CD8-positive, alpha-beta memory T cell (primary cell): Measurements from ENCODE around the gene LRRC56. TPM values are rescaled to one million over a fixed set of nuclear protein-coding genes. Genes with fewer than 3 reads are reported as not detected.
A peak's percentile ranks its signal among the peaks of the same experiment; 100 is the strongest.

ENCODE experiments used
- CTCF ChIA-PET: fragments of 350-600 bp; sonication (Branson Sonifier 250); formaldehyde crosslinking; loops from one replicate; lab custom pipeline; 2021; ENCODE audit warnings: antibody characterized with exemption; lab: Charles Lee
- POLR2A ChIA-PET: fragments of 350-600 bp; sonication (Branson Sonifier 250); formaldehyde crosslinking; loops from one replicate; lab custom pipeline; 2021; ENCODE audit warnings: antibody characterized with exemption; lab: Charles Lee
- DNase-seq, 5 donors: peaks; one replicate each; pipeline versions ENCODE4 v3.0.0 to v3.0.0-alpha.2; 2020 to 2022; ENCODE audit warnings: mixed read lengths in 1 of 5
- H3K27ac ChIP-seq: one replicate; pipeline ENCODE4 v1.7.0; 2013; ENCODE audit warnings: low read depth, mild to moderate bottlenecking, low read length, moderate library complexity
- H3K27me3 ChIP-seq: 2 replicates; pipeline ENCODE4 v1.7.0; 2013; ENCODE audit warnings: low read length, mild to moderate bottlenecking; ENCODE audit not compliant: insufficient read depth, poor library complexity, severe bottlenecking
- H3K36me3 ChIP-seq: 2 replicates; pipeline ENCODE4 v1.7.0; 2013; ENCODE audit warnings: mild to moderate bottlenecking, low read length, moderate library complexity; ENCODE audit not compliant: insufficient read depth
- H3K4me1 ChIP-seq: 2 replicates; pipeline ENCODE4 v1.7.0; 2013; ENCODE audit warnings: mild to moderate bottlenecking, low read length, moderate library complexity; ENCODE audit not compliant: insufficient read depth
- H3K4me3 ChIP-seq: 2 replicates; pipeline ENCODE4 v1.7.0; 2013; ENCODE audit warnings: mild to moderate bottlenecking, low read length
- H3K9me3 ChIP-seq: 2 replicates; pipeline ENCODE4 v1.7.0; 2013; ENCODE audit warnings: mild to moderate bottlenecking, low read length
- H3K27ac Mint-ChIP-seq, 8 donors: one replicate each; pipeline ENCODE4 v1.8.0; 2020 to 2021; ENCODE audit warnings: mixed read lengths in 8 of 8, mild to moderate bottlenecking in 6 of 8, inconsistent platforms in 3 of 8, moderate library complexity in 3 of 8
- H3K27me3 Mint-ChIP-seq, 2 donors: one replicate each; pipeline ENCODE4 v1.8.0; 2020 to 2021; ENCODE audit warnings: mixed read lengths in 2 of 2, mild to moderate bottlenecking in 1 of 2, moderate library complexity in 1 of 2
- H3K36me3 Mint-ChIP-seq, 3 donors: one replicate each; pipeline ENCODE4 v1.8.0; 2020 to 2021; ENCODE audit warnings: mixed read lengths in 3 of 3, inconsistent platforms in 1 of 3, mild to moderate bottlenecking in 1 of 3
- H3K4me1 Mint-ChIP-seq, 3 donors: one replicate each; pipeline ENCODE4 v1.8.0; 2020 to 2021; ENCODE audit warnings: mixed read lengths in 3 of 3, inconsistent platforms in 1 of 3, mild to moderate bottlenecking in 1 of 3
- H3K4me3 Mint-ChIP-seq, 7 donors: one replicate each; pipeline ENCODE4 v1.8.0; 2020 to 2021; ENCODE audit warnings: mixed read lengths in 7 of 7, mild to moderate bottlenecking in 6 of 7, moderate library complexity in 4 of 7, inconsistent platforms in 2 of 7
- H3K9me3 Mint-ChIP-seq, 5 donors: one replicate each; pipeline ENCODE4 v1.8.0; 2020 to 2022; ENCODE audit warnings: mixed read lengths in 5 of 5, mild to moderate bottlenecking in 3 of 5, moderate library complexity in 2 of 5, inconsistent platforms in 1 of 5
- polyA plus RNA-seq: library from polyadenylated mRNA; unstranded; fragments of 300-500 nt; fragmentation: Illumina TruSeq; gene quantifications from one replicate; pipeline ENCODE4 v1.2.3, GENCODE V29; 2021
- total RNA-seq, 2 experiments: library from RNA; stranded (reverse); gene quantifications; one replicate each; pipeline ENCODE4 v1.2.3, GENCODE V29; 2021

Gene LRRC56
- total and polyA plus RNA-seq, 3 experiments from 2014 or later, result 0.81 to 2.1 (median 1.8) TPM

- no peak for DNase-seq
- Histone ChIP-seq H3K27ac (no peak overlapping the region), H3K27me3 (no peaks in the 10 kb centered on the region), H3K36me3 (no peaks in the 10 kb centered on the region), H3K4me1 (peaks cover 22% of the 10 kb centered on the region), H3K4me3 (no peak overlapping the region), H3K9me3 (no peaks in the 10 kb centered on the region)
- POLR2A ChIA-PET, result interaction anchor here (0.7 to 1.0 kb wide), 3 partner anchors 12 to 59 kb away, joined by 3 to 5 read pairs (median 4); partner anchors contain the start of genes IRF7 and PHRF1
- Mint-ChIP-seq H3K4me1 (peaks cover 10 to 24% (median 10%) of the 10 kb centered on the region in 3 donors), H3K9me3 (no peaks in the 10 kb centered on the region), H3K36me3 (peaks cover 0 to 3% (median 0%) of the 10 kb centered on the region in 3 donors), H3K4me3 (peak overlapping the region; percentile 23 to 77 (median 57)), H3K27me3 (peaks cover 0 to 3% of the 10 kb centered on the region in 2 donors), H3K27ac (peak overlapping the region in 4 of 8 donors; percentile 37 to 79 (median 56))
- CTCF ChIA-PET, result interaction anchor here (0.7 to 4.0 kb wide), 8 partner anchors 9 to 170 kb away, joined by 3 to 49 read pairs (median 4); partner anchors contain the start of gene PHRF1
These were observed 19.4 kb downstream of the LRRC56 start for GRCh38 chr11:556662-557256.

GRCh38 chr11:557328-558132 is 20.2 kb downstream of the LRRC56 start:
- POLR2A ChIA-PET, result interaction anchor here (0.6 to 1.0 kb wide), 2 partner anchors 18 to 219 kb away, joined by 3 to 7 read pairs; partner anchors contain the start of gene PHRF1

GRCh38 chr11:558503-558902 is 21.2 kb downstream of the LRRC56 start:
- CTCF ChIA-PET, result no interaction called here
- peaks cover 29% of the 10 kb centered on the region for H3K4me1 ChIP-seq
- POLR2A ChIA-PET, result no interaction called here
- Mint-ChIP-seq H3K4me1 (peaks cover 10 to 27% (median 10%) of the 10 kb centered on the region in 3 donors), H3K27ac (peak overlapping the region in 1 of 8 donors; percentile 90), H3K36me3 (peaks cover 0 to 4% (median 0%) of the 10 kb centered on the region in 3 donors), H3K9me3 (no peaks in the 10 kb centered on the region), H3K4me3 (peak overlapping the region in 2 of 7 donors; percentile 43 to 75), H3K27me3 (peaks cover 0 to 3% of the 10 kb centered on the region in 2 donors)
- DNase-seq, result no peak
- no peaks in the 10 kb centered on the region for H3K36me3 ChIP-seq
- no peaks in the 10 kb centered on the region for H3K9me3 ChIP-seq
- H3K27ac ChIP-seq, result no peak overlapping the region
- H3K4me3 ChIP-seq, result no peak overlapping the region
- H3K27me3 ChIP-seq, result no peaks in the 10 kb centered on the region

More at GRCh38 chr11:557328-558132, 20.2 kb downstream of the LRRC56 start:
- Histone ChIP-seq H3K9me3 (no peaks in the 10 kb centered on the region), H3K27me3 (no peaks in the 10 kb centered on the region), H3K4me3 (no peak overlapping the region), H3K36me3 (no peaks in the 10 kb centered on the region), H3K4me1 (peaks cover 29% of the 10 kb centered on the region), H3K27ac (no peak overlapping the region)
- peak overlapping the region in 3 of 8 donors; percentile 37 to 60 (median 52) for H3K27ac Mint-ChIP-seq
- H3K9me3 Mint-ChIP-seq, result no peaks in the 10 kb centered on the region
- H3K4me1 Mint-ChIP-seq, result peaks cover 10 to 27% (median 10%) of the 10 kb centered on the region in 3 donors
- peaks cover 0 to 3% of the 10 kb centered on the region in 2 donors for H3K27me3 Mint-ChIP-seq
- H3K4me3 Mint-ChIP-seq, result peak overlapping the region in 5 of 7 donors; percentile 19 to 77 (median 46)
- peak in 1 of 5 donors; percentile 48 for DNase-seq
- H3K36me3 Mint-ChIP-seq, result peaks cover 0 to 3% (median 0%) of the 10 kb centered on the region in 3 donors
- CTCF ChIA-PET, result interaction anchor here (1.2 to 4.0 kb wide), 4 partner anchors 8 to 169 kb away, joined by 3 to 49 read pairs (median 16); partner anchors contain the start of gene PHRF1

GRCh38 chr11:559020-559620 is 21.8 kb downstream of the LRRC56 start:
- Mint-ChIP-seq H3K9me3 (no peaks in the 10 kb centered on the region), H3K36me3 (peaks cover 0 to 8% (median 0%) of the 10 kb centered on the region in 3 donors), H3K27me3 (peaks cover 0 to 3% of the 10 kb centered on the region in 2 donors), H3K4me1 (peaks cover 10 to 27% (median 10%) of the 10 kb centered on the region in 3 donors), H3K27ac (peak overlapping the region in 3 of 8 donors; percentile 59 to 93 (median 90)), H3K4me3 (peak overlapping the region in 2 of 7 donors; percentile 39 to 75)
- no peak overlapping the region for H3K4me3 ChIP-seq
- H3K36me3 ChIP-seq, result no peaks in the 10 kb centered on the region
- peak overlapping the region; percentile 51 for H3K27ac ChIP-seq
- peak in 2 of 5 donors; percentile 18 to 65 for DNase-seq
- peaks cover 24% of the 10 kb centered on the region for H3K4me1 ChIP-seq
- no peaks in the 10 kb centered on the region for H3K9me3 ChIP-seq
- ChIA-PET POLR2A (interaction anchor here (1.5 kb wide), 1 partner anchor 56 kb away, joined by 5 read pairs; the partner anchor contains the start of gene IRF7), CTCF (interaction anchor here (0.9 to 1.6 kb wide), 4 partner anchors 17 to 167 kb away, joined by 3 to 5 read pairs (median 4); partner anchors contain the start of genes HRAS and PHRF1)
- no peaks in the 10 kb centered on the region for H3K27me3 ChIP-seq

GRCh38 chr11:559712-560304 is 22.5 kb downstream of the LRRC56 start:
- peak overlapping the region; percentile 56 to 93 (median 81) for H3K4me3 Mint-ChIP-seq
- H3K4me1 Mint-ChIP-seq, result peaks cover 10 to 27% (median 10%) of the 10 kb centered on the region in 3 donors
- peaks cover 18% of the 10 kb centered on the region for H3K4me1 ChIP-seq
- peaks cover 0 to 11% (median 0%) of the 10 kb centered on the region in 3 donors for H3K36me3 Mint-ChIP-seq
- H3K36me3 ChIP-seq, result no peaks in the 10 kb centered on the region
- H3K9me3 Mint-ChIP-seq, result no peaks in the 10 kb centered on the region
- POLR2A ChIA-PET, result interaction anchor here (0.6 to 1.5 kb wide), 3 partner anchors 25 to 153 kb away, joined by 3 to 10 read pairs (median 5); partner anchors contain the start of gene IRF7
- H3K27ac ChIP-seq, result peak overlapping the region; percentile 74
- peak overlapping the region; percentile 69 to 94 (median 86) for H3K27ac Mint-ChIP-seq
- H3K4me3 ChIP-seq, result peak overlapping the region; percentile 49
- CTCF ChIA-PET, result interaction anchor here (0.9 to 1.6 kb wide), 4 partner anchors 16 to 167 kb away, joined by 3 to 5 read pairs (median 4); partner anchors contain the start of genes HRAS and PHRF1
- H3K9me3 ChIP-seq, result no peaks in the 10 kb centered on the region
- H3K27me3 Mint-ChIP-seq, result peaks cover 0 to 3% of the 10 kb centered on the region in 2 donors
- peak in 3 of 5 donors; percentile 9 to 57 (median 33) for DNase-seq
- no peaks in the 10 kb centered on the region for H3K27me3 ChIP-seq

GRCh38 chr11:560305-561147 is 23.2 kb downstream of the LRRC56 start, which contains the start of the genes LMNTD2 and RASSF7:
Gene LMNTD2 (minus strand): TSS chr11:560738. CDS start chr11:560716, 22 bp downstream.
Gene RASSF7 (plus strand): TSS chr11:560970. CDS start chr11:561769, 799 bp downstream.
- H3K36me3 ChIP-seq, result no peaks in the 10 kb centered on the region
- CTCF ChIA-PET, result interaction anchor here (0.9 to 1.6 kb wide), 4 partner anchors 15 to 166 kb away, joined by 3 to 5 read pairs (median 4); partner anchors contain the start of genes HRAS and PHRF1
- peaks cover 0 to 11% (median 0%) of the 10 kb centered on the region in 3 donors for H3K36me3 Mint-ChIP-seq
- H3K4me3 Mint-ChIP-seq, result peak within 1 kb of the TSS; percentile 86 to 93 (median 90)
- H3K4me1 Mint-ChIP-seq, result peaks cover 10 to 27% (median 10%) of the 10 kb centered on the region in 3 donors
- peak within 1 kb of the TSS; percentile 79 to 94 (median 86) for H3K27ac Mint-ChIP-seq
- peak; percentile 90 to 96 (median 92) for DNase-seq
- H3K27ac ChIP-seq, result peak within 1 kb of the TSS; percentile 74
- POLR2A ChIA-PET, result interaction anchor here (0.6 to 1.5 kb wide), 4 partner anchors 25 to 165 kb away, joined by 3 to 10 read pairs (median 4); partner anchors contain the start of gene IRF7
- peak within 1 kb of the TSS; percentile 76 for H3K4me3 ChIP-seq
- H3K9me3 Mint-ChIP-seq, result no peaks in the 10 kb centered on the region
- H3K27me3 Mint-ChIP-seq, result peaks cover 0 to 3% of the 10 kb centered on the region in 2 donors
- no peaks in the 10 kb centered on the region for H3K27me3 ChIP-seq
- H3K4me1 ChIP-seq, result peaks cover 18% of the 10 kb centered on the region
- no peaks in the 10 kb centered on the region for H3K9me3 ChIP-seq
